Activated CD4-positive, alpha-beta T cell treated with anti-CD3 and anti-CD28 coated beads for 1 hour (primary cell): ENCODE measurements around the gene RRN3.
"Not testable (repeated sequence)": the region's sequence is repeated elsewhere in the genome, so short reads cannot be mapped to it uniquely, and the experiment has no call there.

Experiments used
- DNase-seq: peaks from one replicate; pipeline ENCODE4 v3.0.0-alpha.2; 2020

The RRN3 gene, protein sequence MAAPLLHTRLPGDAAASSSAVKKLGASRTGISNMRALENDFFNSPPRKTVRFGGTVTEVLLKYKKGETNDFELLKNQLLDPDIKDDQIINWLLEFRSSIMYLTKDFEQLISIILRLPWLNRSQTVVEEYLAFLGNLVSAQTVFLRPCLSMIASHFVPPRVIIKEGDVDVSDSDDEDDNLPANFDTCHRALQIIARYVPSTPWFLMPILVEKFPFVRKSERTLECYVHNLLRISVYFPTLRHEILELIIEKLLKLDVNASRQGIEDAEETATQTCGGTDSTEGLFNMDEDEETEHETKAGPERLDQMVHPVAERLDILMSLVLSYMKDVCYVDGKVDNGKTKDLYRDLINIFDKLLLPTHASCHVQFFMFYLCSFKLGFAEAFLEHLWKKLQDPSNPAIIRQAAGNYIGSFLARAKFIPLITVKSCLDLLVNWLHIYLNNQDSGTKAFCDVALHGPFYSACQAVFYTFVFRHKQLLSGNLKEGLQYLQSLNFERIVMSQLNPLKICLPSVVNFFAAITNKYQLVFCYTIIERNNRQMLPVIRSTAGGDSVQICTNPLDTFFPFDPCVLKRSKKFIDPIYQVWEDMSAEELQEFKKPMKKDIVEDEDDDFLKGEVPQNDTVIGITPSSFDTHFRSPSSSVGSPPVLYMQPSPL

DNA sequence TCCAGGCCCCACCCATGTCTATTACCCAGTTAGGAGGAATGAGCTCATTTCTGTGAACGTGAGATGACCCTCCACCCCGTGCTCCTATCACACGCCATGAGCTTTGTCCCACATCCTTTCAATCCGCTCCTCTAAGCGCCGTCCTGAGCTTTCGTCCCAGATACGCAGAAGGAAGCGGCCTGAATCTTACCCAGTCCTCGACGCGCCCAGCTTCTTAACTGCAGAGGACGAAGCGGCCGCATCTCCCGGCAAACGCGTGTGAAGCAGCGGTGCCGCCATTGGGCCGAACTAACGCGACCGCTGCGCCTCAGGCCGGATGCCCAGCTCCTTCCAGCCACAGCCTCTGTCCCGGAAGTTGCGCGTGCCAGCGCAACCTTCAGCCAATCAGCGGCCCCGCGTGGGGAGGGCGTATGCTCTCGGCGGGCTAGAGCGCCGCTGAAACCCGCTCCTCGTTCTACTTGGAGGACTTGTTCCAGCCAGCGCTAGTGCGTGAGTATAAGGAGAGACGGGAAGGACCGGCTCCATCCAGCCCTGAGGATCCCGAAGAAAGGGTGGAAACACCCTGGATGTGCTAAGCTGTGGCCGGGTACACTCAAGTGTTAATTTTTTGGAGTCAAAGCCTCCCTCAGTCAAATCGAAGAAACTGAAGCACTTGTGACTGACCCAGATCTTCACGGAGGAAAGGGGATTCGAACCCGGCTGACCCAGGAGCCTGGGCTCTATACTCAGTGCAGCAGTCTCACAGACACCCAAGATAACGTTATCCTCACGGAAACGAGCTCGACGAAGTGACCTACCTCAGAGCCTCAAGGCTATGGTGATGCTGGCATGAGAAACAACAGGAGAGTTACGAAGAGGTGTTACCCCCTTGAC lies at the start of gene RRN3:
Gene RRN3, minus strand, starts transcription at position 318 of the 873 bp plus-strand sequence. Its CDS starts 39 bp downstream, at position 279.
- peak; percentile 76 for DNase-seq

DNA sequence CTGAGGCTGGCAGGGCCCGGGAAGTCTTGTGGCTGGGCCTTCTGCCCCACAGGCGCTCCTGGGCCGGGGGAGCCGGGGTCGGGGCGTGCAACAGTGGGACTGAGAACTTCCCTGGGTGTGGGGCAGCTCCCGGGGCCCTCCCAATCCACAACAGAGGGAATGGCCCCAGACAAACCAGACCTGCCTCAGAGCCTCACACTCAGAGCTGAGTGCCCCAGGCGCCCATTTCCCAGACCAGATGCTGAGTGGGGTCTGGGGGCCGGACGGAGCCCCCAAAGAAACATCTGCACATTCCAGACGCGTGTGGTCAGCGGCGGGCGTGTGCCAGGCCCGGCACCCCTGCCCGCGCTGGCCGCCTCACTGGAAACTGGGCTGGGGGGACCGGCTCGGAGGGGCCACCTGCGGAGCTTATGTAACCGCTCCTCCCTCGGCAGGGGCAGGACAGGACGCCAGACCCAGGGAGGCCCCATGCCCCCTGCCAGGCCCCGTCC lies 49.6 kb upstream of the RRN3 start:
- not testable (repeated sequence) for DNase-seq

DNA sequence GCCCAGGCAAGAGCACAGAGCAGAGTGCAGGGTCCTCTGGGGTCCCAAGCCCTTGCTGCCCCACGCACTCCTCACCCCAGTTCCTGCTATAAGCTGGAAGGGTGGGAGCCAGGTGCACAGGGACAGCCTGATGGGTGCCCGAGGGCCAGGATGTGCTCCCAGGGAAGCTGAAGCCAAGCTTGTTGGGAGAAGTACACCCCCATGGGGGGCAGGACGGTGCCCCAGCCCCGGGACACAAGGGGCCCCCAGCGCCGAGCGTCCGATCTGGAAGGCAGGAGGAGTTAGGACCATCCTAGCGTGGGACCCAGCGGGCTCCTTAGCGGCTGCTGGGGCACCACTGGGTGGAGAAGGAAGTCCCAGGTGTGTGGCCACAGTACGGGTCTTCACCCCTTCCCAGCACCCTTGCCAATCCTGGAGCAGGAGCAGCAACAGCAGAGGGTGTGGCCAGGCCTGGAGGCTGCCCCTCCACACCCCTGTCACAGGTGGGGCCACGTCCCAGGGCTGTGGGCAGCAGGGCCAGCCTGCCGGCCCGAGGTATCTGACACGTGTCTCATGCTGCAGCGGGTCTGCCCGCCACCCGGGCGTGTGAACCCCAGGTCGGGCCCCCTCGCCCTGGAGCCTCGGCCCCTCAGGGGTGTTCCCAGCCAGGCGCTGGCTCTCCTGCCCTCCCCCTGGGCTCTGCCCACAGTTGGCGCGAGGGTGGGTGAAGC lies 49.0 kb upstream of the RRN3 start:
- not testable (repeated sequence) for DNase-seq

DNA sequence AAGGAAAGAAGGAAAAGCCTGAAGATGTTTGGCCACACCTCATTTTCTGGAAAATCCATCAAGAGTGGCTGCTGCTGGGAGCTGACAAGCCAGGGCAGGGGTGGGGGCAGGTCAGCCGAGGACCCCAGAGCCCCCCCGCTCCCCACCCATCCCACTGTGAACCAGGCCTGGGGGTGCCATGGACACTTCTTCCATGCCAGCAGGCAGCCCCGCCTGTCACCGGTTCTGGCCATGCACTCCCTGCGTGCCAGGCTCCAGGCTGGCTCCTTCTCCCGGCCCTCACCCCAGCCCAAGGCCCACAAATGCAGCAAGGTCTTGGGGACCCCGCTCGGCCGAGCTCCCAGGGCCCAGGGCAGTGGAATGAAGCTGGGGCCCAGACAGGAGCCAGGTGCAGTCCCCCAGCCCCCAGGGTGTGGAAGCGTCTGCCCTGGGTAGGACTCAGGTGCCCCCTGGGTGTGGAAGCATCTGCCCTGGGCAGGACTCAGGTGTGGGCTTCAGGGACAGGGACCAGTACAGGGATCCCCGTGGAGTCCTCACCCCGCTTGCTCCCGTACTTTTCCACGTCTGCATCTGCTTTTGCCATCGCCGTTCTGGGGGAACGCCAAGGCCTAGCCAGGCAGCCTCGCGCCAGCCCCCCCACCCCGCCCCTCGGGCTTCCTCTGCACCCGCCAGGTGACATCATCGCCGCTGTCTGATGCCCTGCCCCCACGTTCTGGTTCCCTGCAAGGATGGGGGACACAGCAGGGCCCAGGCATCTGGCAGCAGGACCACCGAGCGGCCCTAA lies 48.2 kb upstream of the RRN3 start:
- not testable (repeated sequence) for DNase-seq

GRCh38 chr16:15141586-15141985 lies 47.5 kb upstream of the RRN3 start:
- DNase-seq, result no peak

DNA sequence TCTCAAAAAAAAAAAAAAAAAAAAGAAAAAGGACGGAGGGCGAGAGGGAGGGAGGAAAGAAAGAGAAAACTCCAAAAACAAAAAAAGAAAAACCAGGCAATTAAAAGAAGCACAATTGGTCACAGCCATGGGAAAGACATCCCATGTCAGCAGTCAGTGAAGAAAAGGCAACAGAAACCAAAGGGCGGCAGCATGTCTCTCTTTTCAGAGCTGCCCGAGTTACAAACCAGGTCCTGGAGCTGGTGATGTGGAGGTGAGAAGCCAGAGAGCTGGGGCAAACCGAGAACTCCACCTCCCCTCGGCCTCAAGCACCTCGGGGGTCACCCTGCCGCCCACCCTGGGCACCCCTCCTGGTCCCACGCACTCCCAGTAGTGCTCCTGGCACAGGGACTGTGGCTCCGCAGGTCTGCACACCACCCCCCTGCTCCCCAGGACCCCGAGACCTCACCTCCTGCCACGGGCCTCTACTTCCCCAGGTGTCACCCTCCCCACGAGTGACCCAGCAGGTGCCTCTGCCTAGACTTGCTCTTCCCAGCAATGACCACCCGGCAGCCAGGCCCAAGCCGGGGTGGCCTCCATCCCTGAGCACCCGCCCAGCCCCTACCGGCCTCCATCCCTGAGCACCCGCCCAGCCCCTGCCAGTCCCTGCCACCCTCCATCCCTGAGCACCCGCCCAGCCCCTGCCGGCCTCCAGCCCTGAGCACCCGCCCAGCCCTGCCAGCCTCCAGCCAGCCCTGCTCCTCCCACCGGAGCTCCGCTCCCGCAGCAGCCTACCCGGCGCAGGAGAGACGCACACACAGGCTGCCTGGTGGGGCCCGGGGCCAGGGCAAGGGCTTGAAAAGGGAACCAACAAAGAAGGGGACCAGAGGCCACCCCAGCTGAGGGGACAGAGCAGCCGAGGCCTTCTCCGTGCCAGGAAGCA lies 46.6 kb upstream of the RRN3 start:
- DNase-seq, result not testable (repeated sequence)

- DNase-seq, result not testable (repeated sequence)
Measured at GRCh38 chr16:15137514-15137913, 43.4 kb upstream of the RRN3 start.

- DNase-seq, result not testable (repeated sequence)
Measured at GRCh38 chr16:15135483-15136360, 41.6 kb upstream of the RRN3 start.

DNA sequence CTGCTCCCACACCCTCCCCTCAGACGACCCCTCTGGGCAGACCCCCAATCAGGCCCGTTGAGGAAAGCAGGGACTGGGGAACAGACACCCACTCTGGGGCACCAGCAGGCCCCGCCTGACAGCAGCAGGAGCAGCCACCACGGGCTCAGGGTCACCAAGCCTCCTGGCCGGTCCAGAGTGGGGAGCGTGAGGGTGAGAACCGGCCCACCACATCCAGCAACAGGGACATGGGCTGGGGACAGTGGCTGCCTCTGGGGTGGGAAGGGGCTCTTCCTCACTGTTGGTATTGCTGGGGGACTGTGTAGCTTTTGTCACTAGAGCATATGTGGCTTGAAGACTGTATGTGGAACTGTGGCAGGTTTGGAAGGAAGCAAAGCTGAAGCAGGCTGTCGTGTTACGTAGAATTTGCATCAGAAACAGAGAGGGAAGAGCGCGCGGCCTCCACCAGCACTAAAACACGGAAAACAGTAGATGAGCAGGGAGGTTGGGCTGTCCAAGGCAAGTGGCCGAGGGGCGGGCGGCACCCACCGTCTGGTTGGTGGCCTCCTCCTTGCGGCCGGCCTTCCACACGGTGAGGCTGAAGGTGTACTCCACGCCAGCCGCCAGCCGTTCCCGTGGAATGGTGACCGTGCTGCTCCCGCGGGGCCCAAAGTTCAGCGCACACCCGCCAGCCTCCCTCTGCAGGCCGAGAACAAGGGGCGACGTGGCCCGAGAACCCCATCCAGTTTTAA lies 40.8 kb upstream of the RRN3 start:
- not testable (repeated sequence) for DNase-seq

GRCh38 chr16:15133554-15133953 lies 39.5 kb upstream of the RRN3 start:
- not testable (repeated sequence) for DNase-seq

DNA sequence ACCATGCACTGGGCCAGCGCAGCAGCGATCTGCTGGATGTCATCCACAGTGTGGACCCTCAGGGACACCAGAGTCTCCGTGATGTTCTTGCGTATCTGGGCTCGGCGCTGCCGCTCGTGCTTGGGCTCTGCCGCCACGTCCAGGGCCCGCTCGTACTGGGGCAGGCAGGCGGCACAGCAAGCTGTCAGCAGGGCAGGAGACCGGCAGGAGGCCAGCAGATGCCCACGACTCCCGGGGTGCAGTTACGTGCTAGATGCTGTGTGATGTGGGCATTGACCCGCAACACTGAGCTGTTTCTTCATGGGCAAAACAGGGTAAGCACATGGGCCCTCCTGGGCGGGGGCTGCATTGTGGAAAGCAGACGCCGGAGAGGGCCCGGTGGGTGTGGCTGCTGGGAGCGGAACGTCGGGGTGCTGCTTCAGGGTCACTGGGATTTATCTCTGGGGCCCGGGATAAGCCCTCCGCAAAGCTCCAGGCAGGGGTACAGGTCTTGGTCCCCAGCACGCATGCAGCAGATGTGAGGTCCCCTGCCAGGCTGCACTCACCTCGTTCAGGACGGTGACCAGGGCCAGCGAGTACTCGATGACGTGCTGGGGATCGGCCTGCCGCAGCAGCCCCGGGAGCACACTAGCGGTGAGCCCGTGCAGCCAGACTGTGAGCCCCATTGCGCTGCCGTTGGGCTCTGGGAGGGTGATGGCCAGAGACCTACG lies 38.8 kb upstream of the RRN3 start:
- not testable (repeated sequence) for DNase-seq

- not testable (repeated sequence) for DNase-seq
Measured at GRCh38 chr16:15130943-15131700, 37.0 kb upstream of the RRN3 start.

DNA sequence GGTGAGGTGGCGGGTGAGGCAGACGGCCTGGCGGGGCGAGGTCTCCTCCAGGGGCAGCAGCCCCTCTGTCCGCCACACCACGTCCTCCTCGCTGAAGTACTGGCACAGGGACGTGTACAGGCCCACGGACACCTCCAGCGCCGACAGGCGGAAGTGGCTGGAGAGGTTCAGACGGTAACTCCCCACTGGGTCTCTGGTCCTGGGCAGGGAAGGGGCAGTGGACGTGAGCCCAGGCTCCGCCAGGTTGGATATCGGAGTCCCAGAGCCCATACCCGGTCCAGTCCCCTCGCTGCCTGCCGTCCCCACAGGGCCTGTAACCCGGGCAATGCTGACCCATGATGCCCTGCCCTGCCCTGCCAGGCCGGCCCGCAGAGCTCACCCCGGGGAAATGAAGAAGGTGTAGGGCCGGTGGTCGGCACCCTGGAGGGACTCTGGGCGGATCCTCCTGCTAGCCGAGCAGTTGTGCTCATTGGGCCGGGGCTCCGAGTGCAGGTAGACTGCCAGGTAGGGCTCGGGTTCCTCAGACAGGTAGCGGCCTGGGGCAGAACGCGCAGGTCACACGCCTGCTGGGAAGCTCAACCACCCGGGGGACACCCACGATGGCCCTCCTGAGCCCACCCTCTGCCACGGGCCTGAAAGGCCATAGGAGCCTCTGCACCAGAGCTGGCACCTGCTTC lies 36.3 kb upstream of the RRN3 start:
- DNase-seq, result not testable (repeated sequence)

GRCh38 chr16:15127641-15128425 lies 33.8 kb upstream of the RRN3 start:
- DNase-seq, result not testable (repeated sequence)

- not testable (repeated sequence) for DNase-seq
Measured at GRCh38 chr16:15100372-15100987, 6.4 kb upstream of the RRN3 start.
